Right renal pelvis (tissue), 4 donors: ENCODE measurements around the gene TAL2. TPM values are rescaled to one million over a fixed set of nuclear protein-coding genes. Genes with fewer than 3 reads are reported as not detected.

ENCODE experiments used
- DNase-seq, 4 donors: peaks; one replicate each; pipeline ENCODE4 v3.0.0-alpha.2; 2013; ENCODE audit warnings: low read depth in 4 of 4, low spot score in 3 of 4, missing footprints in 1 of 4
- polyA plus RNA-seq, 4 donors: library from polyadenylated mRNA; unstranded; fragments of 120-200 nt; gene quantifications; one replicate each; pipeline ENCODE4 v1.2.1, GENCODE V29; 2013; ENCODE audit not compliant: insufficient read length in 4 of 4

TAL2 gene
- polyA plus RNA-seq, 4 donors, result 1.8 to 2.6 (median 2.3) TPM

DNA sequence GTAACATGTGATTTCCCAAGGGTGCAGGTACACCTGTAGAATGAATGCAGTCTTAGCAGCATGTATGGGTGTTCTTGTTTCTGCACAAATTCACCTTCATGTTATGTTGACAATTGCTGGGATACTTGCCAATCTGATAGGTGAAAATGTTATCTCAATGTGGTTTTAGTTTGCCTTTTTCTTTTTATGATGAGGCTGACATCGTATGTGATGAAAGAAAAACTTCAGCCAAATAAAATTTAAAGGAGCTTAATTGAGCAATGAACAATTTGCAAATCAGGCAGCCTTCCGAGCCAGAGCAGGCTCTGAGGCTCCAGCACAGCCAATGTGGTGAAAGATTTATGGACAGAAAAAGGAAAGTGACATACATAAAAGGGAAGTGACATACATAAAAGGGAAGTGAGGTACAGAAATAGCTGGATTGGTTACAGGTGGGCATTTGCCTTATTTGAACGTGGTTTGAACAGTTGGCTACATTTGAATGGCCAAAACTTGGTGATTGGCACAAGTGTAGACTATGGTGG is 10.5 kb downstream of the TAL2 start:
- DNase-seq, result no peak

DNA sequence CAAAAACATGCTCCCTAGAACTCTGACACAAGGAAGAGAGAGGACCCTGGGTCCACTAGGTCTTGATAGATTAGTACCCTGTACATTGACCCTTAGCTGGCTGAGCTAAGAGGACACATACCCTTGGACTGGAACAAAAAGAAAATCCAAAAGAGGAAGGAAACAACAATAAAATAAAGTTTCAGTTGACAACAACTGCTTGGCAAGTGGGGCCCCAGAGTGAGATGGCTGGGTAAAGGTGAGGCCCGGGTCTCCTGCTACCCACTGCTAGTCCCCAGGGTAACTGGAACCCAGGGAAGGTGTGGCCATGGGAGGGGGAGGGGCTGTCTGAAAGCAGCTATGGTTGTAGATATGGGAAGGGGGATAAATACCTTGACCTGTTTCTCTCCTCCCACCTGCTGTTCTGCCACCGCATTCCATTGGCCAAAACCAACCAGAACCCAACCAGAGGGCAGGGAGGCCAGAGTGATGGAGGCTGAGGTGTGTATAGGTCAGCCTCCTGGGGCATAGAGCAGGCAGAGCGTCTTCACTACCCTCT is 11.7 kb downstream of the TAL2 start:
- DNase-seq, result no peak

- DNase-seq, result no peak
Measured at GRCh38 chr9:105676351-105676923, 14.2 kb downstream of the TAL2 start.

DNA sequence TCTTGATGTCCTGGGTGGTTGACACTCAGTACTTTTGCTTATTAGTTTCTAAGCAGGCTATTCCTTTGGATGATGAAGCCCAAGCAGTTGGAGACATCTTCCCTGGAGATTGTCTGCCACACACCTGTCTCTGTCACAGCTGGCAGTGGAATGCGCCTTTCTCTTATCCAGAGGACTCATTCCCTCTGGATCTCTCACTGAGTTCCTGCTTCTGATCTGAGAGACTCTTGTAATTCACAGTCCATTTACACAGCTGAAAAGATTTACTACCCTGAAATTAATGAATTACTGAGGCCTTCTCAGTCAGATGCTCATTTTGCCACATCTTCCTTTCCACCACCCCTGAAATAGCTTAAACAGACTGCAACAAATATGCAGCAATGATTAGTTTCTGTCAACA is 15.9 kb downstream of the TAL2 start:
- no peak for DNase-seq

DNA sequence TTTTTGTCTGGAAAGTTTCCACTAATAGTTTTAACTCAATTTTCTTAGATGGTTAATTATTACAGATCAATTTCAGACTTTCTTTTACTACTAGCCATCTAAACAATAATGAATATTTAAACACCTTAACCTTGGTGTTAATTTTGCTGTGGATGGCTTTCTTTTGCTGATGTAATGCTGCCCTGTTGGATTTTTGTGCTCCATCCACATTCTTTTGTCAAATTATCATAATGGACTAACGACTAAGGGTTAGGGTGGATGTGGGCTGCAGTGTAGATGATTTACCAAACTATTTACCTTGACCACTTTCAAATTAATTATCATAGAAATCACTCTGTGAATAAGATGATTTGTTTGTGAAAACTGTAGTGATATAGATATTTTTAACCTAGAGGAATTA is 16.5 kb downstream of the TAL2 start:
- DNase-seq, result no peak

GRCh38 chr9:105679257-105680022 is 17.2 kb downstream of the TAL2 start:
- no peak for DNase-seq

- DNase-seq, result no peak
Measured at GRCh38 chr9:105681313-105681712, 19.1 kb downstream of the TAL2 start.

GRCh38 chr9:105681724-105682123 is 19.5 kb downstream of the TAL2 start:
- no peak for DNase-seq

DNA sequence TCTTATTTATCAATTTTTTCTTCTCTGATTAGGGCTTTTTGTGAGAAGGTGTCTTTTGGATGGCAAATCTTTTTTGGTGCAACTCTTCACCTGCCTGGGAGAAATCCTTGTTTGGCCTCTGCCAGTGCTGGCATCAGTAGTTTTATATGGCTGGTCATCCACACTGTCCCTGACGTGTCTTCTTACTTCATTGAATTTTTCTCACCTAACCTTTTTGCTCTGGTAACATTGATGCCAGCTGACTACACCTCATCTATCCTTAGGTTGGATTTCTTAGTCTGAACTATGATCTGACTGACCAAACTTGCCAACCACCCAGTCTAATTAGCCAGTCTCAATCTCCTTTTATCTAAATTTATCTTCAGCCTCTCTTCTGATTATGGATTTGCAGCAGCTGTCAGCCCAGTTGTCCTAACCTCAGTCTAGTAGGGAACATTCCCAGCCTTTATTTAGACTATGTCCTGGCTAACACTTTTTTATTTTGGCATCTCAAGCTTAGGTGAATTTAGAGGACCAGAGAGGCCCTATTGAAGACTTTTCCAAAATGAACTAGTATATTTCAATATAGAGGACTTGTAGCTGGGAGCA is 21.5 kb downstream of the TAL2 start:
- no peak for DNase-seq

- no peak for DNase-seq
Measured at GRCh38 chr9:105686936-105687335, 24.7 kb downstream of the TAL2 start.

DNA sequence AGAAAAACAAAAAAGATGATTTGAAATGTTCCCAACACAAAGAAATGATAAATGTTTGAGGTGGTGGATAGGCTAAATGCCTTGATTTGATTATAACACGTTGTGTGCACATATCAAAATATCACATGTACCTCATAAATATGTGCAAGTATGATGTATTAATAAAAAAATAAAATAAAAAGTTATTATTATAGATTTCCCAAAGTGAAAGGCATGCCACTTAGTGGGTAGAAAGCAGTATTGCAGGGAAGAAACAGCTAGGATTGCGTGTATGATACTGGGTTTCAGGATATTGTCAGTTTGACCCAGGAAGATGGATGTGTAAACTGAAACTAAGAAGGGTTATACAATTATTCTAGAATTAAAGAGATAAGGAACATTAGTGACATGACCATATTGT is 28.5 kb downstream of the TAL2 start:
- DNase-seq, result no peak

DNA sequence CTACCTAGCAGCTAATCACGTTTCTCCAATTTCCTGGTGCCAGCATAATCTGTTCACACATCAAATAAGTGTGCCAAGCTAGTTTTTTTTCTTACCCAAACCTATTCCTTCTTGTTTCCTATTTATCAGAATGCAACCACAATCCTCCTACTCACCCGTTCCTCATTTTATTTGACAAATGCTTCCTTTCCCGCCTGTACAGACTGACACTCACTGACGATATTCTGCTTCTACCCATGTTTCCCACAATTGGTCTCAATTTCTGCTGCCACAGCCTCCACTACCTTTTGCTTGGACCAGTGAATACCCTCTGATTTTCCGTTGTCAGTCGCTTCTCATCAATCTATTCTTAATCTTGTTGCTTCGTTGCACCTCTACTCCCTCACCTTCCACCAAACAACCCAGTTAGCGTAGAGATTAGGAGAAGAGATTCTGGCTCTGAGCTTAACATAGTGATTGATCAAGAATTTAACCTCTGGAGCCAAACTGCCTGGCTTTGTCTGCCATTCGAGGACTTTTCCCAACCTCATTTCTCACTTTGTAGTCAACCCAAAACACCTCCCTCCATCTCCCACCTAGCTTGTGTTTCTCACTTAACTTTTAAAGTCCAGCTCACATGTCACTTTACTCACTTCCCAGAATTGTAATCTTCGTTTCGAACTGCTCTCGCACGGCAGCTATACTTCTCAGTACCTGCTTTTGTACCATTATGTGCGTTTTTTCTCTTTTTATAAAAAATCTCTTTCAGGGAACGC is 31.4 kb downstream of the TAL2 start:
- DNase-seq, result peak in 1 of 4 donors; percentile 15

- peak; percentile 76 to 80 (median 78) for DNase-seq
Measured at GRCh38 chr9:105694190-105694847, 32.1 kb downstream of the TAL2 start, which contains the start of gene TMEM38B. Gene TMEM38B (plus strand): TSS chr9:105694541. CDS start chr9:105694661, 120 bp downstream.

- DNase-seq, result peak in 3 of 4 donors; percentile 43 to 59 (median 44)
Measured at GRCh38 chr9:105694848-105695581, 32.8 kb downstream of the TAL2 start.

DNA sequence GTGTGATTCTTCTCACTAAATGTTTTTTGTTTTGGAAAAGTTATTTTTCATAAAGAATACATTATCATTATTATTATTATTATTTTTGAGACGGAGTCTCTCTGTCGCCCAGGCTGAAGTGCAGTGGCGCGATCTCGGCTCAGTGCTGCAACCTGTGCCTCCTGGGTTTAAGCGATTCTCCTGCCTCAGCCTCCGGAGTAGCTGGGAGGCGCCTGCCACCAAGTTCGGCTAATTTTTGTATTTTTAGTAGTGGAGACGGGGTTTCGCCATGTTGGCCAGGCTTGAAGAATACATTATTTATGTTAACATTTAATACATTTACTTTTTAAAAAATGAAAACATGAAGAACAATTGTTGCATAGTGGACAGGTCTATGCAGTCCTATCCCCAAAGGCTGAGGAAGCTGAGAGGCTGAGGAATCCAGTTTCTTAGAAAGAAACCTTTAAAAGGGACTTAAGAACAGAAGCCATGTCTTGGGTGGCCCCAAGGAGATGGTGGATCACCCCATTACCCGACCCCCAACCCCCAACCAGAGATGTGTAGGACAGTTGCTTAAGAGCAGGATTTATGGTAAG is 34.0 kb downstream of the TAL2 start:
- no peak for DNase-seq

GRCh38 chr9:105697871-105698270 is 35.6 kb downstream of the TAL2 start:
- no peak for DNase-seq

DNA sequence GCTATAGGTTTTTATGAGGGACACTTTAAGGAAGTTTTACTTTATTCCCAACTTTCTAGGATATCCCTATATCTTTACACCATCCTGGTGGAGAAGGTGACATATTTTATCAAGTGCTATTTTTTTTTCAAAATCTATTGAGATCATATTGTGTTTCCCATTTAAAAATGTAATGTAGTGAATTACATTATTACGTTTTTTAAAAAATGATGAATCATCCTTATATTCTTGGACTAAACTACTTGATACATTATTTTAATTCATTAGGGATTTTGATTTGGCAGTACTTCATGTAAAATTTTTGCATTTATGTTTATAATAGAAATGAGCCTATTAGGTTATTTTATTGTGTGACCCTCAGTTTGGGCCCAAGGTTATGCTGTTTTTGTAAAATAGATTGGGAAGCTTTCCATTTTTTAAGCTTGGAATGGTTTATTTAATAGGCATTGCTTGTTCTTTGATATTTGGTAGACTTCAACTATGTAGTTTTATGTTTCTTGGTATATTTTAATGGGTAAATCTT is 36.2 kb downstream of the TAL2 start:
- DNase-seq, result no peak

GRCh38 chr9:105700668-105701067 is 38.4 kb downstream of the TAL2 start:
- no peak for DNase-seq

DNA sequence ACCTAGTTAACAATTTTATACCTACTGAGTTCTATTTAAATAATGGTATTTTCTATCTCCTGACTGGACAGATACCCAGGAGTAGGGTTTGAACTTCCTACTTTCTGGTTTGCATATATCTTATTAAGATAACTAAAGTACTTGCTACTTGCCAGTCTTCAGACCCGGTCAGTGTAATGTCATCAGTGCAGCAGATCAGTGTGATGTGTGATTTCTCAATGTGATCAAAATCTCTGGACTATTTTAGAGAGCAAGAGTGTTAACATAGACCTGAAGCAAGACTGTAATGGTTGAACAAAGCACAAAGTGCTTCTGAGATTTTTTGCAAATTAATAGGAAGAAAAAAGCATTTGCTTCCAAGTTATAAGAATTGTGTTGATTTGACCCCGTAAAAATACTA is 38.9 kb downstream of the TAL2 start:
- DNase-seq, result no peak
